Esophagus squamous epithelium (tissue), 5 donors: ENCODE measurements around the gene ZFR2. TPM values are rescaled to one million over a fixed set of nuclear protein-coding genes. Genes with fewer than 3 reads are reported as not detected.

Experiments
- DNase-seq: peaks from one replicate; lab custom pipeline; 2025; lab: John Stamatoyannopoulos, UW
- H3K27ac ChIP-seq, 4 donors: fragments of 200-600 bp; sonication (generic); one replicate each; pipeline ENCODE4 v1.5.1; 2016 to 2019; ENCODE audit warnings: mild to moderate bottlenecking in 1 of 4
- H3K27me3 ChIP-seq, 4 donors: fragments of 200-600 bp; sonication (generic); 1 replicate in 3 of 4; 2 replicates in 1 of 4; pipeline versions ENCODE4 v1.5.1 to v1.6.0; 2017 to 2021; ENCODE audit warnings: antibody characterized with exemption in 1 of 4
- H3K36me3 ChIP-seq, 3 donors: fragments of 200-600 bp; sonication (generic); one replicate each; pipeline ENCODE4 v1.5.1; 2016 to 2019
- H3K4me1 ChIP-seq, 3 donors: fragments of 200-600 bp; sonication (generic); one replicate each; pipeline ENCODE4 v1.5.1; 2017 to 2019
- H3K4me3 ChIP-seq, 4 donors: fragments of 200-600 bp; sonication (generic); 1 replicate in 3 of 4; 2 replicates in 1 of 4; pipeline ENCODE4 v1.5.1; 2016 to 2019; ENCODE audit warnings: mild to moderate bottlenecking in 2 of 4, moderate library complexity in 1 of 4
- H3K9me3 ChIP-seq, 3 donors: fragments of 200-600 bp; sonication (generic); one replicate each; pipeline ENCODE4 v1.5.1; 2016 to 2019
- POLR2A ChIP-seq, 4 donors: fragments of 450-650 bp; IDR thresholded peaks; one replicate each; pipeline ENCODE4 v1.6.1; 2017; ENCODE audit warnings: antibody characterized with exemption in 4 of 4, mild to moderate bottlenecking in 4 of 4, moderate library complexity in 3 of 4
- WGBS, 2 donors: methylation state at CpG; one replicate each; pipeline ENCODE4 v1.1.5; 2018; 5-methylcytosine and 5-hydroxymethylcytosine counted together
- intact Hi-C: fragments of 100-400 bp; cut with DNase I; formaldehyde crosslinking; loops from one replicate; pipeline ENCODE4 v1.15.0; 2022
- total RNA-seq, 4 donors: library from RNA; depleted of rRNA; stranded (reverse); fragments of >200 nt; gene quantifications; one replicate each; pipeline ENCODE4 v1.1.0, GENCODE V29; 2016
- TF ChIP-seq, protein P1 (sequence below), 6 experiments: fragments of 450-650 bp in 4 of 6; fragments of 200-600 bp in 2 of 6; sonication (generic) in 2 of 6; IDR thresholded peaks; one replicate each; pipeline ENCODE4 v1.5.1; 2016 to 2019; ENCODE audit warnings: antibody characterized with exemption in 6 of 6, mild to moderate bottlenecking in 4 of 6, moderate library complexity in 4 of 6
- donor health status: DM: yes; HTN: yes; CAD: no.

The ZFR2 gene
- total RNA-seq, 4 donors from 2014 or later: not detected

DNA sequence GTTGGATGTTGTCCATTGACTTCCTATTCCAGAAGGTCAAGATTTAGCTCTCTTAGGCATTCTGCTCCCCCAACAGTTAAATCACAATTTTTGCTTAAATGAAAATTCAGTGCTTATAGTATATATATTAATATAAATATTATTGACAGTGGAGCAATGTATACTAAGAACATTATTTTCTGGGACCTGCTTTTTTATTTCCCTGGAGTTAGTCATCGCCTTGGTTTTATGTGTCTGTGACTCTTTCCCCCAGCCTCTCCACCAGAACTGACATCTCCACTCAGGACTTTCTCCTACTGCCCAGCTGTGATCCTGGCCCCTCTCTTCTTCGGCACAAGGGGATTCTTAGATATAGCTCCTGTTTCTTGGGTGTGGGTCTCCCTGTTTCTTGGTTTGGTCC, 72.5 kb downstream of the ZFR2 start:
- Histone ChIP-seq H3K27ac (no peak overlapping the region), H3K36me3 (no peaks in the 10 kb centered on the region), H3K9me3 (no peaks in the 10 kb centered on the region), H3K4me1 (peaks cover 4 to 7% (median 6%) of the 10 kb centered on the region in 3 donors), H3K27me3 (peaks cover 0 to 54% (median 0%) of the 10 kb centered on the region in 4 donors), H3K4me3 (no peak overlapping the region)
- DNase-seq: no peak
- WGBS, 2 donors: 84 to 94% methylated on average over 2 of the region's 2 CpGs
- intact Hi-C loops: no loop called here
- no peak for TF ChIP-seq POLR2A (IDR thresholded peaks at IDR 0.05)
- TF ChIP-seq, protein P1, sequence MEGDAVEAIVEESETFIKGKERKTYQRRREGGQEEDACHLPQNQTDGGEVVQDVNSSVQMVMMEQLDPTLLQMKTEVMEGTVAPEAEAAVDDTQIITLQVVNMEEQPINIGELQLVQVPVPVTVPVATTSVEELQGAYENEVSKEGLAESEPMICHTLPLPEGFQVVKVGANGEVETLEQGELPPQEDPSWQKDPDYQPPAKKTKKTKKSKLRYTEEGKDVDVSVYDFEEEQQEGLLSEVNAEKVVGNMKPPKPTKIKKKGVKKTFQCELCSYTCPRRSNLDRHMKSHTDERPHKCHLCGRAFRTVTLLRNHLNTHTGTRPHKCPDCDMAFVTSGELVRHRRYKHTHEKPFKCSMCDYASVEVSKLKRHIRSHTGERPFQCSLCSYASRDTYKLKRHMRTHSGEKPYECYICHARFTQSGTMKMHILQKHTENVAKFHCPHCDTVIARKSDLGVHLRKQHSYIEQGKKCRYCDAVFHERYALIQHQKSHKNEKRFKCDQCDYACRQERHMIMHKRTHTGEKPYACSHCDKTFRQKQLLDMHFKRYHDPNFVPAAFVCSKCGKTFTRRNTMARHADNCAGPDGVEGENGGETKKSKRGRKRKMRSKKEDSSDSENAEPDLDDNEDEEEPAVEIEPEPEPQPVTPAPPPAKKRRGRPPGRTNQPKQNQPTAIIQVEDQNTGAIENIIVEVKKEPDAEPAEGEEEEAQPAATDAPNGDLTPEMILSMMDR (IDR thresholded peaks at IDR 0.05): no peak

- no peaks in the 10 kb centered on the region for H3K9me3 ChIP-seq
- no peak overlapping the region for H3K27ac ChIP-seq
- TF ChIP-seq, protein P1 (IDR thresholded peaks at IDR 0.05): no peak
- no peak for TF ChIP-seq POLR2A (IDR thresholded peaks at IDR 0.05)
- peaks cover 0 to 43% (median 0%) of the 10 kb centered on the region in 4 donors for H3K27me3 ChIP-seq
- intact Hi-C loops: no loop called here
- DNase-seq: no peak
- WGBS, 2 donors: 81% methylated on average over 3 of the region's 3 CpGs
- no peaks in the 10 kb centered on the region for H3K36me3 ChIP-seq
- no peaks in the 10 kb centered on the region for H3K4me1 ChIP-seq
- H3K4me3 ChIP-seq: no peak overlapping the region
Observed at GRCh38 chr19:3793799-3794198, 75.0 kb downstream of the ZFR2 start.

DNA sequence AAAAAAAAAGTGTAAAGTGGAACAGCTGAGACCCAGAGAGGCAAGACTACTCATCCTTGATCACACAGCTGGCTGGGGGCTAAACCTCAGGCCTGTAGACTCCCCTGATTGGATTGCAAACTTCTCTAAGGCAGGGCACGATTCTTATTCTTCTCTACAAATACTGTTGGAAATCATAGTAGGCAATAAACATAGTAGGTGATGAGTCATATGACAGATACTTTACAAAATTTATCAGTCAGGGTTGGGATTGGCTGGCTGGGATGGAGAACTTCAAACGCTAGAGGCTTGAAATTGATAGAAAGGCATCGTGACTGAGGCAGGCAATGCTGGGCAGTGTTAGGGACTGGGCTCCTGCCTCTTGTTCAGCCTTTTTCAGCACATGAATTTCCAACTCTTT, 76.7 kb downstream of the ZFR2 start:
- intact Hi-C loops: no loop called here
- 59 to 69% methylated on average over 3 of the region's 3 CpGs for WGBS, 2 donors

GRCh38 chr19:3790941-3791340, 77.9 kb downstream of the ZFR2 start:
- Histone ChIP-seq H3K27me3 (peaks cover 0 to 37% (median 0%) of the 10 kb centered on the region in 4 donors), H3K4me3 (no peak overlapping the region), H3K27ac (no peak overlapping the region), H3K4me1 (peaks cover 0 to 2% (median under 1%) of the 10 kb centered on the region in 3 donors), H3K36me3 (no peaks in the 10 kb centered on the region), H3K9me3 (no peaks in the 10 kb centered on the region)
- intact Hi-C loops: no loop called here
- DNase-seq: no peak
- 84 to 86% methylated on average over 7 of the region's 7 CpGs for WGBS, 2 donors
- TF ChIP-seq, protein P1 (IDR thresholded peaks at IDR 0.05): no peak

More for the DNA sequence above, 76.7 kb downstream of the ZFR2 start:
- Histone ChIP-seq H3K4me3 (no peak overlapping the region), H3K27me3 (peaks cover 0 to 32% (median 0%) of the 10 kb centered on the region in 4 donors), H3K4me1 (no peaks in the 10 kb centered on the region), H3K27ac (no peak overlapping the region), H3K9me3 (no peaks in the 10 kb centered on the region), H3K36me3 (no peaks in the 10 kb centered on the region)
- DNase-seq: no peak
- TF ChIP-seq, protein P1 (IDR thresholded peaks at IDR 0.05): no peak
- no peak for TF ChIP-seq POLR2A (IDR thresholded peaks at IDR 0.05)

DNA sequence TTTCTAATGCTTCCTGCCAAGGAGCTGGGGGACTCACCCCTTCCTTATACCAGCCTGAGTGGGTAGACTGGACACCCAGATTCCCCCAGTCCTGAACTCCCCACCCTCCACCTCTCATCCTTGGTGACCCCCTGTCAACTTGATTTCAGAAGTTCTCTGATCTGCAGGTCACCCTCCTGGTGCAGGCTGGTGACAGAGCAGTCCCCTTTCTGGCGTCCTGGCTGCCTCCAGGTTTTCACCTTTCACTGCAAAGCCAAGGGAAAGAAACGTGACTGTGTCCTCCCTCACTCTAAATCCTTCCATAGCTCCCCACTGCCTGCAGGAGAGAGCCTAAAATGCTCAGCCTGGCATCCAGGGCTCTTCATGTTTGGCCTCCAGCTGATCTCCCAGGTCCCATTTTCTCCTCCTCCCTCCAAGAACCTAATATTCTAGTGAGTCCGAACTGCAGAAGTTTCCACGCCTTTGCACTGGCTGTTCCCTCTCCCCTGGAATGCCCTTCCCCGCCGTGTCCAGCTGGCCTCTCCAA, 78.6 kb downstream of the ZFR2 start:
- no peaks in the 10 kb centered on the region for H3K9me3 ChIP-seq
- peaks cover 0 to 44% (median 0%) of the 10 kb centered on the region in 4 donors for H3K27me3 ChIP-seq
- H3K4me1 ChIP-seq: peaks cover 6 to 9% (median 7%) of the 10 kb centered on the region in 3 donors
- intact Hi-C loops: no loop called here
- no peaks in the 10 kb centered on the region for H3K36me3 ChIP-seq
- DNase-seq: no peak
- H3K27ac ChIP-seq: no peak overlapping the region
- TF ChIP-seq POLR2A (IDR thresholded peaks at IDR 0.05): no peak
- TF ChIP-seq, protein P1 (IDR thresholded peaks at IDR 0.05): no peak
- H3K4me3 ChIP-seq: no peak overlapping the region
- WGBS, 2 donors: 69 to 95% methylated on average over 4 of the region's 6 CpGs
